ENCODE data around the gene NDUFS8. TPM values are rescaled to one million over a fixed set of nuclear protein-coding genes. Genes with fewer than 3 reads are reported as not detected.
A peak's percentile ranks its signal among the peaks of the same experiment; 100 is the strongest.

NDUFS8 gene
- total and polyA plus RNA-seq, 2 of the 4 experiments (the other 2 are of a cell fraction): 85.9 to 131 TPM

DNA sequence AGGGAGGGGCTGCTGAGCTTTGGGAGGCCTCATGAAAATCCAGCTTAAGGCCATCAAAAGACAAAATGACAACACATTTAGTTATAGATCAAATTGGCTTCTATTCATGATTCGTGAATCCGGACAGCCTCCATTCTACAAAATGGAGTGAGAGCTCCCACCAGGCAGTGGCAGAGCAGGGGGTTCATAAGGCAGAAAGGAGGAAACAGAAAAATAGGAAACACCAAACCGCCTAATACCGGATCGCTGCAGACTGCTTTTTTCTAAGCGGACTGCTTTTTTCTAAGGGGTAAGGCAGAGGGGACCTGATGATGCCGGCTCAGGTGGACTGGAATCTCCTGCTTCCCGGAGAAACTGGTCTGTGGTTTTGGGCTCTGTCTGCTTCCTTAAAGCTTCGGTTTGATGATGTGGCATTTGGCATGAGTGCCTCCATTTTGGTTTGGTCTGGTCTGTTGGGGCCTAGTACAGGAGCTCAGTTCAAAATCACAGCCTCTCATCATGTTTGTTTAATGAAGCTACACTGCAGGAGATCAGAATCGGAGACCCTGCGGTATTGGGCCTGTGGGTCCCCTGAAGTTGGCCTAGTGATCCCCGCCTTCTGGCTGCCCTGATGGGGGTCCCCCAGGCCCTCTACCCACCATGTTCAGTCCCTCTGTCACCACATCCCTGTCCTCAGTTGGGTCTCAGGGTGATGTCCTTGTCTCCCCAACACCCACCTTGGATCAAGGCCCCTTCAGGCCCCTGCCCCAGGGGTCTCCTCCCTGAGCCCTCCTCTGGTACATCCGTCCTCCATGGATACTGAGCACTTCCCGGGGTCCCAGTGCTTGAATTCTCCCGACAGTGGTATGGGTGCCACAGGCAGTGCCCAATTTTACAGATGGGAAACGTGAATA, 19.2 kb upstream of the NDUFS8 start:
- 94% methylated on average over 5 of the region's 16 CpGs; no CpG with 5 or more reads in 1 of the 2 experiments for WGBS, 2 experiments (ENCODE audit: extremely low coverage in 2 of 2, insufficient read length in 1 of 2)
- POLR2A ChIA-PET (ENCODE audit: unreplicated experiment): interaction anchor here (0.9 kb wide), 1 partner anchor 28 kb away, joined by 4 read pairs; the partner anchor contains the start of gene TCIRG1
- no peak for TF ChIP-seq MXI1 (IDR thresholded peaks at IDR 0.05; ENCODE audit: borderline replicate concordance, low read depth, low read length)
- TF ChIP-seq NFE2L2 (IDR thresholded peaks at IDR 0.05; ENCODE audit: low read depth, low read length): no peak
- TF ChIP-seq ELK1 (IDR thresholded peaks at IDR 0.05; ENCODE audit: borderline replicate concordance, low read depth, low read length): no peak
- TF ChIP-seq, protein P1, sequence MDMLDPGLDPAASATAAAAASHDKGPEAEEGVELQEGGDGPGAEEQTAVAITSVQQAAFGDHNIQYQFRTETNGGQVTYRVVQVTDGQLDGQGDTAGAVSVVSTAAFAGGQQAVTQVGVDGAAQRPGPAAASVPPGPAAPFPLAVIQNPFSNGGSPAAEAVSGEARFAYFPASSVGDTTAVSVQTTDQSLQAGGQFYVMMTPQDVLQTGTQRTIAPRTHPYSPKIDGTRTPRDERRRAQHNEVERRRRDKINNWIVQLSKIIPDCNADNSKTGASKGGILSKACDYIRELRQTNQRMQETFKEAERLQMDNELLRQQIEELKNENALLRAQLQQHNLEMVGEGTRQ (IDR thresholded peaks at IDR 0.05; ENCODE audit: low read depth, low read length): no peak
- no peak for TF ChIP-seq MAZ (IDR thresholded peaks at IDR 0.05; ENCODE audit: borderline replicate concordance, low read depth, low read length)
- TF ChIP-seq FOS (IDR thresholded peaks at IDR 0.05; ENCODE audit: low read depth, low read length): no peak
- no peak for TF ChIP-seq POLR2A (IDR thresholded peaks at IDR 0.05; ENCODE audit: low read depth, low read length)
- TF ChIP-seq RCOR1 (IDR thresholded peaks at IDR 0.05; ENCODE audit: insufficient replicate concordance, low read length): no peak
- TF ChIP-seq MAFK (IDR thresholded peaks at IDR 0.05; ENCODE audit: low read depth, low read length): no peak
- no peak for TF ChIP-seq RFX5 (IDR thresholded peaks at IDR 0.05; ENCODE audit: low read depth, low read length)
- no peak for TF ChIP-seq BHLHE40 (IDR thresholded peaks at IDR 0.05; ENCODE audit: low read depth, low read length)
- no peak for TF ChIP-seq SMC3 (IDR thresholded peaks at IDR 0.05; ENCODE audit: low read depth, low read length)
- TF ChIP-seq CEBPB (IDR thresholded peaks at IDR 0.05; ENCODE audit: low read depth, low read length): no peak
- TF ChIP-seq CHD1 (IDR thresholded peaks at IDR 0.05; ENCODE audit: low read depth, low read length): no peak

More for the DNA sequence above, 19.2 kb upstream of the NDUFS8 start:
- no TSS peak for BruUV-seq (replicated peaks)
- Histone ChIP-seq H3K4me1 (ENCODE audit: control insufficient read depth, insufficient read depth, low read length) (peaks cover 44% of the 10 kb centered on the region), H4K8ac (ENCODE audit: low read depth in 2 of 2, low read length in 2 of 2) (peak overlapping the region; percentile 92 to 99), H3K14ac (replicated peaks; ENCODE audit: low read depth, low read length) (peak overlapping the region; percentile 94), H2AK5ac (ENCODE audit: low read depth, low read length) (peak overlapping the region; percentile 100), H2AFZ (replicated peaks; ENCODE audit: low read length, poor library complexity) (peak overlapping the region; percentile 90), H3K4me3 (ENCODE audit: insufficient read depth, low read depth, low read length) (peak overlapping the region; percentile 42), H3K27ac (ENCODE audit: insufficient read depth, low read length) (peak overlapping the region; percentile 88), H2BK120ac (ENCODE audit: low read depth, low read length) (peak overlapping the region; percentile 98), H3K9ac (ENCODE audit: low read depth, low read length) (peak overlapping the region; percentile 60), H3K9me3 (ENCODE audit: control insufficient read depth, insufficient read depth, low read length) (no peaks in the 10 kb centered on the region), H2BK15ac (ENCODE audit: low read depth, low read length) (peak overlapping the region; percentile 94; the same call in 2 of the 3 replicates), H3K56ac (ENCODE audit: extremely low read depth, insufficient read depth, low read length) (peak overlapping the region; percentile 74; the same call in 1 of the 2 replicates), H3K18ac (ENCODE audit: low read depth, low read length) (peak overlapping the region; percentile 50), H4K91ac (ENCODE audit: insufficient read depth, low read depth, low read length) (peak overlapping the region; percentile 100), H3K27me3 (ENCODE audit: control insufficient read depth, insufficient read depth, low read length) (no peaks in the 10 kb centered on the region), H2BK5ac (ENCODE audit: low read depth, low read length, poor library complexity, severe bottlenecking) (peak overlapping the region; percentile 89), H3K4me2 (ENCODE audit: low read depth, low read length) (peak overlapping the region; percentile 83), H3K4ac (ENCODE audit: low read depth, low read length) (peak overlapping the region; percentile 100), H2BK20ac (ENCODE audit: low read depth, low read length) (peak overlapping the region; percentile 65), H4K20me1 (ENCODE audit: insufficient read depth, low read length) (no peaks in the 10 kb centered on the region), H3K9me1 (ENCODE audit: insufficient read depth, low read length) (peaks cover 35% of the 10 kb centered on the region), H4K5ac (ENCODE audit: low read depth, low read length) (peak overlapping the region; percentile 72), H3K23ac (ENCODE audit: low read depth, low read length) (peak overlapping the region; percentile 80), H3K36me3 (ENCODE audit: control insufficient read depth, insufficient read depth, low read length) (no peaks in the 10 kb centered on the region), H3K79me1 (ENCODE audit: low read depth in 1 of 2, low read length in 2 of 2) (peaks cover 23 to 45% of the 10 kb centered on the region in 2 experiments; a peak in 3 of 4 replicates), H2AK9ac (replicated peaks; ENCODE audit: low read depth, low read length, poor library complexity) (peak overlapping the region; percentile 100)
- CTCF ChIA-PET: no interaction called here
- intact Hi-C loops (cut with micrococcal nuclease) (loop anchor here (5.0 kb wide), 2 partner anchors 106 to 196 kb away; no protein-coding TSS in a partner anchor), in situ Hi-C loops (cut with MboI; ENCODE audit: low sequenced_read_pairs) (no loop called here), dilution Hi-C loops (cut with HindIII; ENCODE audit: low sequenced_read_pairs, unreplicated experiment) (no loop called here)
- no peak for ATAC-seq (ENCODE audit: low read depth)
- no peak for DNase-seq
